B cell (primary cell): ENCODE measurements around the gene IGHMBP2. TPM values are rescaled to one million over a fixed set of nuclear protein-coding genes. Genes with fewer than 3 reads are reported as not detected.

Experiments used
- ATAC-seq: fragments of 200-7000 bp; cut with Tn5 transposase; one replicate; pipeline ENCODE4 v1.10.0; 2021; ENCODE audit warnings: low read depth, mild to moderate bottlenecking, moderate number of reproducible peaks, moderate library complexity
- CTCF ChIA-PET: fragments of 350-600 bp; sonication (Branson Sonifier 250); formaldehyde crosslinking; loops from one replicate; lab custom pipeline; 2021; ENCODE audit warnings: antibody characterized with exemption, inconsistent platforms; lab: Charles Lee
- POLR2A ChIA-PET: fragments of 350-600 bp; sonication (Branson Sonifier 250); formaldehyde crosslinking; loops from one replicate; lab custom pipeline; 2021; ENCODE audit warnings: antibody characterized with exemption; lab: Charles Lee
- DNase-seq: peaks from one replicate; pipeline ENCODE4 v3.0.0; 2013
- H2AFZ ChIP-seq: 2 replicates; pipeline ENCODE4 v1.6.1; 2012; ENCODE audit warnings: mild to moderate bottlenecking, low read depth, low read length; ENCODE audit not compliant: insufficient read depth, poor library complexity, severe bottlenecking
- H3K27ac ChIP-seq, 2 donors: 1 replicate in 1 of 2; 2 replicates in 1 of 2; pipeline ENCODE4 v1.5.1; 2012 to 2013; ENCODE audit warnings: low read length in 2 of 2, mild to moderate bottlenecking in 2 of 2, moderate library complexity in 1 of 2
- H3K27me3 ChIP-seq, 4 experiments: fragments of 200-600 bp in 1 of 4; sonication (generic) in 1 of 4; replicated peaks in 1 of 4; 1 replicate in 2 of 4; 2 replicates in 2 of 4; pipeline versions ENCODE4 v1.6.1 to v1.7.0; 2013 to 2016; ENCODE audit warnings: low read length in 3 of 4, mild to moderate bottlenecking in 2 of 4, mixed read lengths in 1 of 4, moderate library complexity in 1 of 4; ENCODE audit not compliant: insufficient read depth in 4 of 4, control insufficient read depth in 3 of 4; ENCODE audit errors: control extremely low read depth in 1 of 4
- H3K36me3 ChIP-seq, 2 experiments: replicated peaks in 1 of 2; 1 replicate in 1 of 2; 2 replicates in 1 of 2; pipeline versions ENCODE4 v1.6.1 to v1.7.1; 2013; ENCODE audit warnings: low read length in 1 of 2; ENCODE audit not compliant: insufficient read depth in 2 of 2, control insufficient read depth in 1 of 2; ENCODE audit errors: control extremely low read depth in 1 of 2, extremely low read depth in 1 of 2
- H3K4me1 ChIP-seq, 2 donors: fragments of 200-600 bp in 1 of 2; sonication (generic) in 1 of 2; 1 replicate in 1 of 2; 2 replicates in 1 of 2; pipeline versions ENCODE4 v1.5.1 to v1.6.1; 2013 to 2017; ENCODE audit warnings: low read length in 2 of 2; ENCODE audit not compliant: control insufficient read depth in 2 of 2, insufficient read depth in 2 of 2
- H3K4me2 ChIP-seq: replicated peaks from 2 replicates; pipeline ENCODE3; 2012; ENCODE audit warnings: mild to moderate bottlenecking, low read depth, low read length; ENCODE audit not compliant: poor library complexity, severe bottlenecking
- H3K4me3 ChIP-seq, 5 experiments: fragments of 200-600 bp in 1 of 5; sonication (generic) in 1 of 5; 1 replicate in 3 of 5; 2 replicates in 2 of 5; pipeline versions ENCODE4 v1.5.1 to v1.7.0; 2011 to 2016; ENCODE audit warnings: low read length in 4 of 5, mild to moderate bottlenecking in 4 of 5, low read depth in 2 of 5, control low read depth in 1 of 5, moderate library complexity in 1 of 5; ENCODE audit not compliant: insufficient read depth in 1 of 5; ENCODE audit errors: control extremely low read depth in 1 of 5, extremely low read depth in 1 of 5
- H3K79me2 ChIP-seq: fragments of 200-600 bp; sonication (generic); one replicate; pipeline ENCODE4 v1.6.0; 2016; ENCODE audit warnings: low read length; ENCODE audit not compliant: control insufficient read depth, insufficient read depth
- H3K9ac ChIP-seq: fragments of 200-600 bp; sonication (generic); 2 replicates; pipeline ENCODE4 v1.6.1; 2017; ENCODE audit warnings: mild to moderate bottlenecking, low read length, moderate library complexity
- H3K9me3 ChIP-seq, 3 donors: one replicate each; pipeline versions ENCODE4 v1.6.1 to v1.7.1; 2013; ENCODE audit warnings: low read length in 2 of 3; ENCODE audit not compliant: control insufficient read depth in 2 of 3, insufficient read depth in 1 of 3; ENCODE audit errors: control extremely low read depth in 1 of 3
- H4K20me1 ChIP-seq: 2 replicates; pipeline ENCODE4 v1.6.0; 2012; ENCODE audit warnings: mild to moderate bottlenecking, low read length; ENCODE audit not compliant: insufficient read depth, control insufficient read depth, poor library complexity, severe bottlenecking
- H3K27ac Mint-ChIP-seq: one replicate; pipeline ENCODE4 v1.8.0; 2021; ENCODE audit warnings: mixed read lengths
- H3K27me3 Mint-ChIP-seq: one replicate; pipeline ENCODE4 v1.8.0; 2021; ENCODE audit warnings: mixed read lengths
- H3K4me1 Mint-ChIP-seq: one replicate; pipeline ENCODE4 v1.8.0; 2021; ENCODE audit warnings: mixed read lengths
- H3K4me3 Mint-ChIP-seq: one replicate; pipeline ENCODE4 v1.8.0; 2021; ENCODE audit warnings: mixed read lengths
- H3K9me3 Mint-ChIP-seq: one replicate; pipeline ENCODE4 v1.8.0; 2022; ENCODE audit warnings: mixed read lengths; ENCODE audit not compliant: insufficient read depth
- CTCF ChIP-seq: fragments of 200-600 bp; IDR thresholded peaks from one replicate; pipeline ENCODE4 v1.8.0; 2022; ENCODE audit warnings: antibody characterized with exemption, mild to moderate bottlenecking
- EZH2 ChIP-seq: IDR thresholded peaks from 2 replicates; pipeline ENCODE4 v1.6.1; 2012; ENCODE audit warnings: borderline replicate concordance, low read depth, mild to moderate bottlenecking, moderate library complexity, low read length; ENCODE audit not compliant: insufficient read depth, poor library complexity, severe bottlenecking
- WGBS: methylation state at CpG from one replicate; pipeline ENCODE4 v1.1.5; 2013; ENCODE audit warnings: missing lambda C conversion rate; ENCODE audit not compliant: insufficient coverage; 5-methylcytosine and 5-hydroxymethylcytosine counted together
- intact Hi-C: fragments of 100-400 bp; cut with micrococcal nuclease; formaldehyde crosslinking; loops from one replicate; pipeline ENCODE4 v1.10.0; 2022
- polyA plus RNA-seq: library from polyadenylated mRNA; depleted of rRNA; stranded (reverse); fragments of >200 nt; gene quantifications from 2 replicates; pipeline ENCODE4 v1.2.3, GENCODE V29; 2012
- total RNA-seq, 2 donors: library from RNA; stranded (reverse); fragments of 120-200 nt in 1 of 2; gene quantifications; 1 replicate in 1 of 2; 2 replicates in 1 of 2; pipeline versions ENCODE4 v1.2.3 to v1.2.4, GENCODE V29; 2013 to 2022

Gene IGHMBP2
- total and polyA plus RNA-seq, 2 donors (not counting 1 experiment from before 2014, with no cell fraction given) = 41.4 to 42.9 TPM

- Histone ChIP-seq H3K9ac (no peak overlapping the region), H2AFZ (no peak overlapping the region), H3K27me3 (no peaks in the 10 kb centered on the region), H3K4me2 (no peak overlapping the region), H3K79me2 (peaks cover 8% of the 10 kb centered on the region), H3K27ac (no peak overlapping the region), H3K9me3 (no peaks in the 10 kb centered on the region), H3K36me3 (peaks cover 2 to 73% of the 10 kb centered on the region in 2 experiments), H3K4me1 (no peaks in the 10 kb centered on the region), H3K4me3 (no peak overlapping the region), H4K20me1 (no peaks in the 10 kb centered on the region)
- no peak overlapping the region for H3K27ac Mint-ChIP-seq
- no peak for TF ChIP-seq CTCF
- TF ChIP-seq EZH2 = no peak
- no peak for ATAC-seq
- no peaks in the 10 kb centered on the region for H3K27me3 Mint-ChIP-seq
- POLR2A ChIA-PET = no interaction called here
- H3K4me3 Mint-ChIP-seq = no peak overlapping the region
- intact Hi-C loops = no loop called here
- CTCF ChIA-PET = no interaction called here
- no peaks in the 10 kb centered on the region for H3K9me3 Mint-ChIP-seq
- 98% methylated on average over 14 of the region's 15 CpGs for WGBS
- H3K4me1 Mint-ChIP-seq = no peaks in the 10 kb centered on the region
- DNase-seq = no peak
These were observed 11.1 kb downstream of the IGHMBP2 start for GRCh38 chr11:68914761-68915160.

GRCh38 chr11:68916439-68916838, 12.7 kb downstream of the IGHMBP2 start:
- ChIA-PET CTCF (interaction anchor here (1.2 kb wide), 1 partner anchor 332 kb away, joined by 3 read pairs; no protein-coding TSS in a partner anchor), POLR2A (no interaction called here)
- H3K4me1 ChIP-seq = no peaks in the 10 kb centered on the region
- H3K4me3 ChIP-seq = no peak overlapping the region
- peaks cover 2 to 71% of the 10 kb centered on the region in 2 experiments for H3K36me3 ChIP-seq
- H3K4me2 ChIP-seq = no peak overlapping the region
- DNase-seq = no peak
- no peak overlapping the region for H3K27ac Mint-ChIP-seq
- 96% methylated on average over 12 of the region's 13 CpGs for WGBS
- no peaks in the 10 kb centered on the region for H3K4me1 Mint-ChIP-seq
- intact Hi-C loops = no loop called here
- no peaks in the 10 kb centered on the region for H3K9me3 ChIP-seq
- no peak for ATAC-seq
- H3K79me2 ChIP-seq = peaks cover 2% of the 10 kb centered on the region
- no peaks in the 10 kb centered on the region for H3K9me3 Mint-ChIP-seq
- no peak for TF ChIP-seq EZH2
- no peak for TF ChIP-seq CTCF
- H3K27me3 Mint-ChIP-seq = no peaks in the 10 kb centered on the region
- H3K4me3 Mint-ChIP-seq = no peak overlapping the region
- no peaks in the 10 kb centered on the region for H4K20me1 ChIP-seq
- no peaks in the 10 kb centered on the region for H3K27me3 ChIP-seq
- no peak overlapping the region for H2AFZ ChIP-seq
- no peak overlapping the region for H3K27ac ChIP-seq
- H3K9ac ChIP-seq = no peak overlapping the region
